DND-41 (cell line): ENCODE results near the gene SLC22A25.

Experiments used
- EZH2 ChIP-seq: IDR thresholded peaks from 3 replicates; pipeline ENCODE4 v1.6.1; 2012; ENCODE audit warnings: borderline replicate concordance, low read depth, mild to moderate bottlenecking, moderate library complexity, low read length, inconsistent platforms; ENCODE audit not compliant: severe bottlenecking
- TF ChIP-seq, protein P1 (sequence below): IDR thresholded peaks from 2 replicates; pipeline ENCODE4 v1.5.1; 2012; ENCODE audit warnings: borderline replicate concordance, low read length, moderate library complexity, mild to moderate bottlenecking; ENCODE audit not compliant: poor library complexity, severe bottlenecking; ENCODE audit errors: extremely low read depth

DNA sequence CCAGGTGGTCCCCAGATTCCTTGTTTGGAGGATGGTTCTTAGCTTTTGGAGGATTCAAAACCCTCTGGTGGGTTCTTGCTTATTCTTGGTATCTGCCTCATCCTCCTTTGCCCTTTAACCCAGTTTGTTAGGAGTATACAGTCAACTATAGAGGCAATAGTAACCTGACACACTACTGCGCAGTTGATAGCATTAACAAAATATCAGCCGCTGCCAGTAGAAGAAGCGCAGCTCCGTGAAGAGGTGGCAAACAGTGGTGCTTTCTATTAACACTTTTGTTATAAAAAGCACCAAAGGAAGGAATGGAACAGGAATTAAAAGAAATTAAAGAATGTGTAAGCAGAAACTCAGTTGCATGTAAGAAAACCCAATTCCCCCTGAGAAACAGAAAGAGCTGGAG lies 29.3 kb downstream of the SLC22A25 start:
- TF ChIP-seq, protein P1, sequence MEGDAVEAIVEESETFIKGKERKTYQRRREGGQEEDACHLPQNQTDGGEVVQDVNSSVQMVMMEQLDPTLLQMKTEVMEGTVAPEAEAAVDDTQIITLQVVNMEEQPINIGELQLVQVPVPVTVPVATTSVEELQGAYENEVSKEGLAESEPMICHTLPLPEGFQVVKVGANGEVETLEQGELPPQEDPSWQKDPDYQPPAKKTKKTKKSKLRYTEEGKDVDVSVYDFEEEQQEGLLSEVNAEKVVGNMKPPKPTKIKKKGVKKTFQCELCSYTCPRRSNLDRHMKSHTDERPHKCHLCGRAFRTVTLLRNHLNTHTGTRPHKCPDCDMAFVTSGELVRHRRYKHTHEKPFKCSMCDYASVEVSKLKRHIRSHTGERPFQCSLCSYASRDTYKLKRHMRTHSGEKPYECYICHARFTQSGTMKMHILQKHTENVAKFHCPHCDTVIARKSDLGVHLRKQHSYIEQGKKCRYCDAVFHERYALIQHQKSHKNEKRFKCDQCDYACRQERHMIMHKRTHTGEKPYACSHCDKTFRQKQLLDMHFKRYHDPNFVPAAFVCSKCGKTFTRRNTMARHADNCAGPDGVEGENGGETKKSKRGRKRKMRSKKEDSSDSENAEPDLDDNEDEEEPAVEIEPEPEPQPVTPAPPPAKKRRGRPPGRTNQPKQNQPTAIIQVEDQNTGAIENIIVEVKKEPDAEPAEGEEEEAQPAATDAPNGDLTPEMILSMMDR, result no peak
- no peak for TF ChIP-seq EZH2
